ENCODE data around the gene UTP3. TPM values are rescaled to one million over a fixed set of nuclear protein-coding genes. Genes with fewer than 3 reads are reported as not detected.
"Not testable (repeated sequence)": the region's sequence is repeated elsewhere in the genome, so short reads cannot be mapped to it uniquely, and the experiment has no call there.

UTP3 gene
- polyA plus RNA-seq, 3 donors: 42.2 to 49.4 (median 48.2) TPM

DNA sequence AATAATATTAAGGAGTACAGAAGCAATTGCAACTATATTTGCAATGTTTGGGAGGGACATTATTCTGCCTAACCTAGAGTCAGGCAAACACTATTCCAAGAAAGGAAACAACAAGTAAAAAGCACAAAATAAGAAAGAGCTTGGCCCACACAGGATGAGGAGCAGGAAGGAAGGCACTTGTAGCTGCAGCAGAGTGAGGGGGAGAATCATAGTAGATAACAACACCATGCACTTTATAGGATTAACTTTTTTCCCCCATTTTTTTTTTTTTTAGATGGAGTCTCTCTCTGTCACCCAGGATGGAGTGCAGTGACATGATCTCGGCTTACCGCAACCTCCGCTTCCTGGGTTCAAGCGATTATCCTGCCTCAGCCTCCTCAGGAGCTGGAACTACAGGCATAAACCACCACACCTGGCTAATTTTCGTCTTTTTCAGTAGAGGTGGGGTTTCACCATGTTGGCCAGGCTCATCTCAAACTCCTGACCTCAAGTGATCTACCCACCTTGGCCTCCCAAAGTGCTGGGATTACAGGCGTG, 11.7 kb upstream of the UTP3 start:
- no peak for DNase-seq

GRCh38 chr4:70678383-70678999, 9.8 kb upstream of the UTP3 start:
- DNase-seq: no peak

- peak; percentile 61 for DNase-seq
These were observed 7.4 kb upstream of the UTP3 start for GRCh38 chr4:70680934-70681333.

- peak; percentile 24 for DNase-seq
These were observed 6.6 kb upstream of the UTP3 start for GRCh38 chr4:70681704-70682103.

GRCh38 chr4:70682142-70682541, 6.2 kb upstream of the UTP3 start:
- DNase-seq: not testable (repeated sequence)

DNA sequence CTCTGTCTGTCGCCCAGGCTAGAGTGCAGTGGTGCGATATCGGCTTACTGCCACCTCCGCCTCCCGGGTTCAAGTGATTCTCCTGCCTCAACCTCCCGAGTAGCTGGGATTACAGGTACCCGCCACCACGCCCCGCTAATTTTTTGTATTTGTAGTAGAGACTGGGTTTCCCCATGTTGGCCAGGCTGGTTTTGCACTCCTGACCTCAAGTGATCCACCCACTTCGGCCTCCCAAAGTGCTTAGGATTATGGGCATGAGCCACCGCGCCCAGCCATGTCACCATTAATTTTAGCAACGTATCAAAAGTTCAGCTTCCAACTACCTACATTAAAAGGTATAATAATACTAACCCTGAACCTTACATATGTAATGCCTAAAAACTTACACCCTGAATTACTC, 940 bp upstream of the UTP3 start:
- DNase-seq: no peak

- DNase-seq: no peak
These were observed 481 bp downstream of the UTP3 start for GRCh38 chr4:70688795-70689231.

- no peak for DNase-seq
These were observed 3.3 kb downstream of the UTP3 start for GRCh38 chr4:70691661-70692060.

DNA sequence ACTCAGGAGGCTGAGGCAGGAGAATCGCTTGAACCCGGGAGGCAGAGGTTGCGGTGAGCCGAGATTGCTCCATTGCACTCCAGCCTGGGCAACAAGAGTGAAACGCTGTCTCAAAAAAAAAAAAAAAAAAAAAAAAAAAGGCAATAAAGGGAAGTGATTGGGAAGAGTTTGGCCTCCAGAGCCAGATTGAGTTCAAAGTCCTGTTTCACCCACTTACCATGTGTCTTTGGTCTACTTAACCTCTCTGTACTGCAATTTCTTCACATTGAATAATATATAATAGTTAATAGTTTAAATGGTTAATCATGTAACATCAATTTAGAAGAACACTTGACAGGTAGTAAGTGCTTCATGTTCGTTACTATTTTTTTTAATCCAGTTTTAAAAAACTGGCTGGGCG, 6.3 kb downstream of the UTP3 start:
- not testable (repeated sequence) for DNase-seq

DNA sequence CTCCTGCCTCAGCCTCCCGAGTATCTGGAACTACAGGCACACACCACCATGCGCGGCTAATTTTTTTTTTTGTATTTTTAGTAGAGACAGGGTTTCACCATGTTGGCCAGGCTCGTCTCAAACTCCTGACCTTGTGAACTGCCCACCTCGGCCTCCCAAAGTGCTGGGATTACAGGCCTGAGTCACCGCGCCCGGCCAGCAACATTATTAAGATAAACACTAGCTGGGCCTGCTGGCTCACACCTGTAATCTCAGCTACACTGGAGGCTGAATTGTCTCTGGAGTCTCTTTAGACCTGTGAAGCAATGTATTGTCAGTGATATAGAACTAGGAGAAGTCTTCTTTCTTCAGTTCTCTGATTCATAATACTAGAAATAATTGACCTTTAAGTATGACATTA, 10.1 kb downstream of the UTP3 start:
- not testable (repeated sequence) for DNase-seq

GRCh38 chr4:70700712-70701111, 12.4 kb downstream of the UTP3 start:
- no peak for DNase-seq

DNA sequence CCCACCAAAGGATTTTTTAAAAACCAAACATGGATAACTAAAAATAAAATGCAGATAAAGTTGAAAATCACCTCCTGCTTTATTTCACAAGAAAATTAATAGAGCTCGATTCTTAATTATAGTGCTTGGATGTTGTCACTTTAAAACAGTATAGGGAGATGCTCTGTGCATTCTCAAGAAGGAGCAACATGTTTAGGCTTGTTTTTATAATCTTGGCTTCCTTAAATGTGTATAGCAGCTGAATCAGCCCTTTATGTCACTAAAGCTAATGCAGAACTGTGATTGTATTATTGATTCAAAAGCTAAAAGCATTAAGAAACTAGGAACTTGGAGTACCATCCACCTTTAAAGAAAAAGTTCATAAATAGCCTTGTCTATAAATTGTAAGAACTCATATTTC, 12.9 kb downstream of the UTP3 start:
- DNase-seq: no peak

GRCh38 chr4:70702592-70702991, 14.3 kb downstream of the UTP3 start:
- DNase-seq: not testable (repeated sequence)

DNA sequence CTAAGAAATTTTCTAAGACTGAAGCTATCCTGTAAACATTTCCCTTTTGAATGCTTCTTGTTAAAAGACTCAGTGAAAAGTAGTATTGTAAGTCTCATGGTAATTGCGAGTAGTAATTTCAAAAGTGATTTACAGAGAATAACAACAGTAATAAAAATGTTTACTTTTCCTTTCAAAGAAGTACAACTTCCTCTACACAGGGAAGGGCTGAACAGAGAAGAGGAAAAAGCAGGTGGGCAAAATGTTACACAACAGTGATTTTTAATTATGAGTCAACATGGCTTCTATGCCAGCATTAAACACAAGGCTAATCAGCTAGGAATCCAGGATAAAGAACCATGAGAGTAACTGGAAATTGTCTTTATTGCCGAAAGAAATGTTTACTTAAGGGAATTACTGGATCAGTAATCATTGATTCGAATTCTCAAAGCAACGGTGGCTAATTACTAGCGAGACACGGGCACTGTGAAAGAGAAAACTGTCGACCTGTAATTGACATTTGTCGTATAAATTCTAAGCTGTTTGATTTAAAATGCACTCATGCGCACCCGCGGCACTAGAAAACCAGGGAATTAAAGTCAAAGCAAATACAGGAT, 15.4 kb downstream of the UTP3 start:
- no peak for DNase-seq

- peak; percentile 92 for DNase-seq
These were observed 16.0 kb downstream of the UTP3 start for GRCh38 chr4:70704215-70704930.

DNA sequence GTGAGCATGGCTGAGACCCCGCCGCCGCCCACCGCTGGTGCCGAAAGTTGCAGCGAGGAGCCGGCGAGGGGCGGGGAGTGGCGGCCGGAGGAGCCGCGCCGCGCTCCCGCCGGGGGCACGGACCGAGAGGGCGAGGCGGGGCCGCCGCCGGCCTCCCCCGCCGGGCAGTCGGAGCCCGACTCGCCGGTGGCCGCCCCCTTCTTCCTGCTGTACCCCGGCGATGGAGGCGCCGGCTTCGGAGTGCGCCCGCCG, 16.5 kb downstream of the UTP3 start:
- no peak for DNase-seq

DNA sequence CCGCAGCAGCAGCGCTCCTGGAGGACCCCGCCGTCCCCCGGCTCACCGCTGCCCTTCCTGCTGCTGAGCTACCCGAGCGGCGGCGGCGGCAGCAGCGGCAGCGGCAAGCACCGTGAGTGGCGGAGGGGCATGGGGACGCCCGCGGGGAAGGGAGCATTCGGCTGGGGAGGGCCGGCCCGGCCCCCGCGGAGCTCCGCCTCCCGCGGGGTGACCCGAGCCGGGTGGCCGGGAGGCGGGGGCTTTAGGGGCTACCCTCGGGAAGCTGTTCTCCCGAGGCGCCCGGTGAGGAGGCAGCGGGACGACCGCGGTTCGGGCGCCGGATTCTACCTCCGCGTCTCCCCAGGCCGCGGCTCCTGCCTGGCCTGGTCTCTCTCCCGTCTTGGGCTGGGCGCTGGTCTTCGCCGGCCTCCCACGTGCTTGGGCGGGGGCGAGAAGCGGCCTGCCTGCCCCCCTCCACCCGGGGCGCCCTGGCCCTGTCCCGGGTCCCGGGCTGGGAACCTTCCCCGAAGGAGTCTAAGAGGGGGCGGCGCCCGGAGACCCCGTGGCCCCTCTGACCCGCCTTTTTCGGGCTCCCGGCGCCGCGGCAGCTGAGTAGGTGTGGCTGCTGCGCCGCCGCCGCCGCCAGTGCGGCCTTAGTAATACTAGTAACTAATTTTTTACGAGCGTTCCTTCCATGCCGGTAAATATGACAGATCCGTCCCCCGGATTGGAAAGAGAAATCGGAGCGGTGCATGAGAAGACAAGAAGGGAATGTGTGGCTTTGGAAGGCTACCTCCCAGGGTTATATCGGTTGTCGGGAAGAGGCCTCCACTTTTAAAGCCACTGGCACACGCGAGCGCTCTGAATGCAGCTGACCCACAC, 17.1 kb downstream of the UTP3 start:
- DNase-seq: no peak

DNA sequence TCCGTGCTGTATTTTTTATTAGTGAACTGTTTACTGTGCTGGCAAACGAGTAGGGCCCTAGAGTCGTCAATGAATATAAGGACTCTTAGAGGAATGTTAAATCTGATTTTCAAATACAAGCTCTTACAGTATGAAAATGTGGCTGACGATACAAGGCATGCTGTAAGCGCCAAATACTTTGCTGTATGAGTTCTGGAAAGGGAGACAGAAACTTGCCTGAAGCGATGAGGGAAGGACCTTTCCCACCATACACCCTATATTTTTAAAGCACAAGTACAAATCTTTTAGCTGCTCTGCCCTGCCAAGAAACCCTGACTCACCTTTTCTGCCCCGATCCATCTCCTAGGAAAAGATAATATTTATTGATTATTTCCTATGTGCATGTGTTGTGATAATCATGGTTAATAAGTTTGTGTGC, 17.7 kb downstream of the UTP3 start:
- DNase-seq: no peak

DNA sequence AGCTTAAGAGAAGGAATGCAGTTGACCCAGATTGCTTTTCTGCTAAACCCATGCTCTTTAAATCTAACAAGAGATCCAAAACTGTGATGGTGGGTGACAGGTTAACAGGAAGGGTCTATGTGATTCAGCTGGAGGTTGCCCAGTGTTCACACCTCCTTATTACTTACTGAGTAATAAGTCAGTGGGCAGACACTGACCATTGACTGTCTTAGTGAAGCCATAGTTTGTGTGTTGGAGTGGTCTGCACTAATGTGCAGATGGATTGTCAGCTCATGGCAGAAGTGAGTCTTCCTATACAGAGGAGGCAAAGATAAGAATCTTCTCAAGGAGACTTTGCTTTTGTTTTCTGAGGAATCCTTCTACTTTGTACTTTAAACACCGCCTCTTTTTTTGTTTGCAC, 18.2 kb downstream of the UTP3 start:
- DNase-seq: no peak

GRCh38 chr4:70709611-70710205, 21.4 kb downstream of the UTP3 start:
- no peak for DNase-seq

- DNase-seq: no peak
These were observed 23.3 kb downstream of the UTP3 start for GRCh38 chr4:70711599-70711998.

- no peak for DNase-seq
These were observed 23.8 kb downstream of the UTP3 start for GRCh38 chr4:70712150-70712549.
